Caco-2 (cell line): ENCODE results near the gene CEP170B. TPM values are rescaled to one million over a fixed set of nuclear protein-coding genes. Genes with fewer than 3 reads are reported as not detected.

Source experiments
- BruUV-seq: library from RNA; stranded (reverse); fragments of 400-500 nt; replicated peaks from 2 replicates; lab custom pipeline; 2021; lab: Mats Ljungman, UMichigan
- CTCF ChIA-PET: fragments of 300-600 bp; sonication (Branson Sonifier 250); formaldehyde crosslinking; loops from one replicate; lab custom pipeline; 2022; ENCODE audit warnings: antibody characterized with exemption; lab: Charles Lee
- POLR2A ChIA-PET: fragments of 300-600 bp; sonication (Branson Sonifier 250); formaldehyde crosslinking; loops from one replicate; lab custom pipeline; 2022; ENCODE audit warnings: antibody characterized with exemption; lab: Charles Lee
- DNase-seq, 2 experiments: peaks; one replicate each; pipeline versions ENCODE4 v3.0.0 to v3.0.0-alpha.2; 2020 to 2022
- H3K27me3 ChIP-seq: replicated peaks from 2 replicates; pipeline ENCODE4 v1.6.0; 2011; ENCODE audit warnings: low read length; ENCODE audit not compliant: control insufficient read depth, insufficient read depth
- H3K36me3 ChIP-seq: 2 replicates; pipeline ENCODE4 v1.5.1; 2011; ENCODE audit warnings: low read length; ENCODE audit not compliant: control insufficient read depth, insufficient read depth
- H3K4me1 ChIP-seq: fragments of 250-450 bp; sonication (Bioruptor Pico); 2 replicates; pipeline ENCODE4 v1.5.1; 2020; ENCODE audit warnings: mild to moderate bottlenecking
- H3K4me3 ChIP-seq: 2 replicates; pipeline ENCODE4 v1.5.1; 2011; ENCODE audit warnings: low read depth, mild to moderate bottlenecking, control low read depth, low read length
- H3K9me3 ChIP-seq: fragments of 250-450 bp; sonication (Bioruptor Pico); 2 replicates; pipeline ENCODE4 v1.5.1; 2020; ENCODE audit warnings: mild to moderate bottlenecking, moderate library complexity
- H3K27ac Mint-ChIP-seq: one replicate; pipeline ENCODE4 v1.8.0; 2022; ENCODE audit warnings: mixed read lengths; ENCODE audit not compliant: unreplicated experiment
- H3K27me3 Mint-ChIP-seq: one replicate; pipeline ENCODE4 v1.8.0; 2022; ENCODE audit warnings: mixed read lengths; ENCODE audit not compliant: insufficient read depth, unreplicated experiment
- H3K36me3 Mint-ChIP-seq: one replicate; pipeline ENCODE4 v1.8.0; 2022; ENCODE audit warnings: mild to moderate bottlenecking, mixed read lengths; ENCODE audit not compliant: insufficient read depth, unreplicated experiment
- H3K4me1 Mint-ChIP-seq: one replicate; pipeline ENCODE4 v1.8.0; 2022; ENCODE audit warnings: low read depth, mixed read lengths; ENCODE audit not compliant: unreplicated experiment
- H3K4me3 Mint-ChIP-seq: one replicate; pipeline ENCODE4 v1.8.0; 2022; ENCODE audit warnings: mild to moderate bottlenecking, moderate library complexity, mixed read lengths; ENCODE audit not compliant: unreplicated experiment
- H3K9me3 Mint-ChIP-seq: one replicate; pipeline ENCODE4 v1.8.0; 2022; ENCODE audit warnings: mixed read lengths; ENCODE audit not compliant: unreplicated experiment
- CTCF ChIP-seq, 2 experiments: fragments of 200-600 bp in 1 of 2; IDR thresholded peaks; 1 replicate in 1 of 2; 2 replicates in 1 of 2; pipeline versions ENCODE4 v1.5.1 to v1.8.0; 2011 to 2022; ENCODE audit warnings: antibody characterized with exemption in 1 of 2, control low read depth in 1 of 2, inconsistent platforms in 1 of 2, low read depth in 1 of 2, low read length in 1 of 2, mild to moderate bottlenecking in 1 of 2, moderate library complexity in 1 of 2; ENCODE audit not compliant: insufficient read depth in 1 of 2, severe bottlenecking in 1 of 2, unreplicated experiment in 1 of 2
- intact Hi-C: fragments of 100-400 bp; cut with micrococcal nuclease; formaldehyde crosslinking; loops from one replicate; pipeline ENCODE4 v1.10.0; 2022; ENCODE audit not compliant: unreplicated experiment
- total RNA-seq: library from RNA; stranded (reverse); gene quantifications from 2 replicates; pipeline ENCODE4 v1.2.3, GENCODE V29; 2022

Gene CEP170B
- total RNA-seq, 1 experiment from 2014 or later, result 31.6 TPM

GRCh38 chr14:104841730-104842129 lies 23.3 kb upstream of the CEP170B start:
- intact Hi-C loops, result no loop called here
- Histone ChIP-seq H3K27me3 (no peaks in the 10 kb centered on the region), H3K4me3 (no peak overlapping the region), H3K36me3 (no peaks in the 10 kb centered on the region), H3K4me1 (no peaks in the 10 kb centered on the region), H3K9me3 (no peaks in the 10 kb centered on the region)
- ChIA-PET POLR2A (interaction anchor here (0.7 kb wide), 1 partner anchor 16 kb away, joined by 7 read pairs; no protein-coding TSS in a partner anchor), CTCF (no interaction called here)
- peaks cover 8% of the 10 kb centered on the region for H3K4me1 Mint-ChIP-seq
- H3K4me3 Mint-ChIP-seq, result no peak overlapping the region
- peaks cover 4% of the 10 kb centered on the region for H3K9me3 Mint-ChIP-seq
- no peaks in the 10 kb centered on the region for H3K36me3 Mint-ChIP-seq
- peaks cover 15% of the 10 kb centered on the region for H3K27me3 Mint-ChIP-seq
- BruUV-seq, result no TSS peak
- TF ChIP-seq CTCF (IDR thresholded peaks at IDR 0.05; ENCODE audit: insufficient read depth in 1 of 2, low read depth in 1 of 2, low read length in 1 of 2, severe bottlenecking in 1 of 2, unreplicated experiment in 1 of 2), result no peak
- no peak overlapping the region for H3K27ac Mint-ChIP-seq
- DNase-seq, result no peak

GRCh38 chr14:104843006-104843405 lies 22.1 kb upstream of the CEP170B start:
- Histone ChIP-seq H3K36me3 (no peaks in the 10 kb centered on the region), H3K9me3 (no peaks in the 10 kb centered on the region), H3K27me3 (no peaks in the 10 kb centered on the region), H3K4me3 (no peak overlapping the region), H3K4me1 (no peaks in the 10 kb centered on the region)
- H3K9me3 Mint-ChIP-seq, result peaks cover 9% of the 10 kb centered on the region
- intact Hi-C loops, result no loop called here
- H3K4me1 Mint-ChIP-seq, result peaks cover 8% of the 10 kb centered on the region
- BruUV-seq, result no TSS peak
- no peaks in the 10 kb centered on the region for H3K36me3 Mint-ChIP-seq
- H3K27ac Mint-ChIP-seq, result no peak overlapping the region
- no peak for TF ChIP-seq CTCF (IDR thresholded peaks at IDR 0.05; ENCODE audit: insufficient read depth in 1 of 2, low read depth in 1 of 2, low read length in 1 of 2, severe bottlenecking in 1 of 2, unreplicated experiment in 1 of 2)
- DNase-seq, result no peak
- H3K27me3 Mint-ChIP-seq, result peaks cover 18% of the 10 kb centered on the region
- POLR2A ChIA-PET, result no interaction called here
- CTCF ChIA-PET, result interaction anchor here (0.9 to 1.5 kb wide), 3 partner anchors 13 to 24 kb away, joined by 3 to 4 read pairs (median 3); no protein-coding TSS in a partner anchor
- no peak overlapping the region for H3K4me3 Mint-ChIP-seq

- Mint-ChIP-seq H3K9me3 (peaks cover 9% of the 10 kb centered on the region), H3K4me3 (peak overlapping the region; percentile 70), H3K27ac (no peak overlapping the region), H3K27me3 (peaks cover 18% of the 10 kb centered on the region), H3K36me3 (no peaks in the 10 kb centered on the region), H3K4me1 (peaks cover 8% of the 10 kb centered on the region)
- BruUV-seq, result no TSS peak
- TF ChIP-seq CTCF (IDR thresholded peaks at IDR 0.05; ENCODE audit: insufficient read depth in 1 of 2, low read depth in 1 of 2, low read length in 1 of 2, severe bottlenecking in 1 of 2, unreplicated experiment in 1 of 2), result no peak
- Histone ChIP-seq H3K36me3 (no peaks in the 10 kb centered on the region), H3K4me1 (no peaks in the 10 kb centered on the region), H3K9me3 (no peaks in the 10 kb centered on the region), H3K27me3 (no peaks in the 10 kb centered on the region), H3K4me3 (peak overlapping the region; percentile 28)
- DNase-seq, result no peak
- intact Hi-C loops, result no loop called here
- CTCF ChIA-PET, result interaction anchor here (1.5 kb wide), 1 partner anchor 17 kb away, joined by 4 read pairs; no protein-coding TSS in a partner anchor
- POLR2A ChIA-PET, result no interaction called here
Measured at GRCh38 chr14:104843442-104844305, 21.4 kb upstream of the CEP170B start.
